GM21717 (cell line): ENCODE measurements around the gene PANK3.
"Not testable (repeated sequence)": the region's sequence is repeated elsewhere in the genome, so short reads cannot be mapped to it uniquely, and the experiment has no call there.

ENCODE experiments used
- ATAC-seq: cut with Tn5 transposase; IDR thresholded peaks from one replicate; pipeline ENCODE4 v1.9.1; 2021; ENCODE audit warnings: mild to moderate bottlenecking, moderate library complexity; ENCODE audit not compliant: unreplicated experiment

PANK3 gene

GRCh38 chr5:168596122-168596521 lies 17.0 kb upstream of the PANK3 start:
- not testable (repeated sequence) for ATAC-seq

GRCh38 chr5:168592014-168592368 lies 12.8 kb upstream of the PANK3 start:
- no peak for ATAC-seq

DNA sequence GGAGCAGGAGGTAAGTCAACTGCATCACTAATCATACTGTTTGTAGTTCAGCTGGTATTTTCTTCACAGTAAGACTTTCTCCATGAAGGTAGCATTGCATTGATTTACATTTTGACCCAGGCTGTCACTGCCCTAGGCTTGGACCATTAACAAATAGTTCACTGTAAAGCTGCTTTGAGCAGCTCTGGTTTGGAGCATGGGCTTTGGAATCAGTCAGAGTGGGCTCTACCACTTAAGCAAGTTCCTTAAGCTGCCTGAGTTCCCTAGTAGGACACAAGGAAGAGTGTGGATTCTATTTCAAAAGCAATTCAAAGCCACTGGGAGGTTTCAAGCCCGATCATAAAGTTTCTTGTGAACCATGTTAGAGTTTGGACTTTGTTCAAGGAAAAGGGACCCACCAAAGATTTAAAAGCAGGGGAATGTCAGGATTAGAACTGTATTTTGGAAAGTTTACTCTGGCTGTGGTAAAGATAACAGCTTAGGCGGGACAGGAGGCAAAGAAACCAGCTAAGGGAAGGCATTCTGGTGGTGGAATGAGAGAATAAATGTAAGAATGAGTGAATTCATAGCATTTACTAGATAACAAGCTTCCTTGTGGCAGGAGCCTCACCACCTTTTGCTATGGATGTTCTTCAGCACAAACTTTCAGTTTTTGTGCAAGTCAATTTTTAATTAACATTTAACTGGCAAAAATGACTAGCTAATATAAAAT lies 12.3 kb upstream of the PANK3 start:
- no peak for ATAC-seq

- no peak for ATAC-seq
Measured at GRCh38 chr5:168590666-168591065, 11.5 kb upstream of the PANK3 start.

GRCh38 chr5:168587987-168588386 lies 8.8 kb upstream of the PANK3 start:
- ATAC-seq = no peak

- ATAC-seq = peak; percentile 35
Measured at GRCh38 chr5:168585119-168585856, 6.1 kb upstream of the PANK3 start.

DNA sequence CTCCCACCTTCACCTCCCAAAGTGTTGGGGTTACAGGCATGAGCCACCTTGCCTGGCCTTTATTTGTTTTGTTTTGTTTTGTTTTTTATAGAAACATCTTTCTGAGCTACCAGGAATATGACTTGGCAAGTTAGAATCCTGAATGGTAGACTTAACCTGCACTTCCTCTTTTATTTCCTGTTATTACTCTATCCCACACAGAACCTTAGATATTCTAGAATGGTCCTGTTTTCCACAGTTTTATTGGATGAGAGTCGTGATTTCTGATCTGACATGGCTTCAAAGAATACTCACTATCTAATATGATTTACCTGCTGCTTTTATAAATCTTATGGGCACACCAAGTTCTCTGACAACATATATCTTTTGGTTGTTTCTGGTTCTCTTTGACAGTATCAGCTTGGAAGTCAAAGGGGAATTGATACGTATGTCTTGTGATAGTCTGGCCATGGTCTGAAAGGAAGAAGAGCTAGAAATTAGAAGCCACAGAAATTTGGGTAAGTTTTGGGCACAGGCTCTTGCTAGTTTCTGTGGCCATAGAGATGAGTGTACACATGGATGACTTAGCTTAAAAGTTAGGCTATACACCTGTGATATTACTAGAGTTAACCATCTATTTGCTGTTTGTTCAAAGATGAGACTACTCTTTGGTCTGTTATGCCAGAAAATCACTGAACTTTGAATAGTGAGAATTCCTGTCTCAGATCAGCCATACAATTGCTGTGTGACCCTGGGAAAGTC lies 4.7 kb upstream of the PANK3 start:
- ATAC-seq = peak; percentile 32

DNA sequence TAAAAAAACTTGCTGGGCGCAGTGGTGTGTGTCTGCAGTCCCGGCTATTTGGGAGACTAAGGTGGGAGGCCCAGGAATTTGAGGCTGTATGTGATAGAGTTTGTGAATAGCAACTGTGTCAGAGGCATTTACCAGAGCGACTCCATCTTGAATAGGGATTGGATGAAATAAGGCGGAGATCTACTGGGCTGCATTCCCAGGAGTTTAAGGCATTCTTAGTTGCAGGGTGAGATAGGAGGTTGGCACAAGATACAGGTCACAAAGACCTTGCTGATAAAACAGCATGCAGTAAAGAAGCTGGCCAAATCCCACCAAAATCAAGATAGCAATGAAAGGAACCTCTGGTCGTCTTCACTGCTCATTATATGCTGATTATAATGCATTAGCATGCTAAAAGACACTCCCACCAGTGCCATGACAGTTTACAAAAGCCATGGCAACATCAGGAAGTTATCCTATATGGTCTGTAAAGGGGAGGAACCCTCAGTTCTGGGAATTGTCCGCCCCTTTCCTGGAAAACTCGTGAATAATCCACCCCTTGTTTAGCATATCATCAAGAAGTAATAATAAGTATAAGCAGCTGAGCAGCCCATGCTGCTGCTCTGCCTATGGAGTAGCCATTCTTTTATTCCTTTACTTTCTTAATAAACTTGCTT lies 1.8 kb upstream of the PANK3 start:
- ATAC-seq = not testable (repeated sequence)

DNA sequence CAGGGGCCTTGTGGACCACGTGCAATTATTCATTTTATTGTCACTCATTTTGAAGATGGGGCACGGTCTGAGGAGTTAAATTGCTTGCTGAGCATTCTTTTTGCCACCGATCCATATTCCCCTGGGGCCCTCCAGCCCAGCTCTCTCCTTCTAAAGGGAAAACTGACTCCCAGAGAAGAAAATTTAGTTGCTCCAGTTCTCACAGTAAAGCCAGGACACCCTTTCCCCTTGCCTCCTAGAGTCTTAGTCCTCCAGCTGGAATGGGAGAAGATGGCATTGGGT lies 1.0 kb upstream of the PANK3 start:
- no peak for ATAC-seq

DNA sequence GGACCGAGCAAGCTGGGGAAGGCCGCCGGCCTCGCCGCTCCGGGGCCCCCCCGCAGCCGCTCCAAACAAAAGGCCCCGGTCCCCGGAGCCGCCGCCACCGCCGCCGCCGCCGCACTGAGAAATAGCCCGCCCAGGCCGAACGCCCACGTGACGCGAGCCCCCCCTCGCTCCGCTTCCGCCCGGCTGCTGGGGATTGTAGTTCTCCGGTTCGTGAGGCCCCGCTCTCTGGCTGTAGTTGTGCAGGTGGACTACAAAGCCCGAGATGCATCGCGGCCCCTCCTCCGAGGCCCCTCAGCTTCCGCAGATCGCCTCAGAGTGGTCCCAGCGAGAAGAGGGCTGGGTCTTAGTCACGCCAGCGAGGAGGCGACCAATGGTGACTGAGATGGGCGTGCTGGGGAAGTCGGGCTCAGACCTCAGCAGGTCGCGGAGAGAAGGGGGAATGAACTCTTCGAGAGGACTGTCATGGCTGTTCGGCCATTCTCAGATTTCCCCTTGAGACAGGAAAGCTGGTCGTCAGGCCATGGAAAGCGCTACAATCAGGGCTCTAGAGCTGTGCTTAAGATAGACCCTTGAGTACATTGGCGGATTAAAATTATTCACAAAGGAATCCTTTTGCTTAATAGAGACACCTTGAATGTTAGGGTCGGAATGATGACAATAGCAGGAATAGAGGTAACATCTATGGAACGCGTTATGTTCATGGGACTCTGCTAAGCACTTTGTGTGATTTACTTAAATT lies 489 bp upstream of the PANK3 start:
- ATAC-seq = peak; percentile 95

DNA sequence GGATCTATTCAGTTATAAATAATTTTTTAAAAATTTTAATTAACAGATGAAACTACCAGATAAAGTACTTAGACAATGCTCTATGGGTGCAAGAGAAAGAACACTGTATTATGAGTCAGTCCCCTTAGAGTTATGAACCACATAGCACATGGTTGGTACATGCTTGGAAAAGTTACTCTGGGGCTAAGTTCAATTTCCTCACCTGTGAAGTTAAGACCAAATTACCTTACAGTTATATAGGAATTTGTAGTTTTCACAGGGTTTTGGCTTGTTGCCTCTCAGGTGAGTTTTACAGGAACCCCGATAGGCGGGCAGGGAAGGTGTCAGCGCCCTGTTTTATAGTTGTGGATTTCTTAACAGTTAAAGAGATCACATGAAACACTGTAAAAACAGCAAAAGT lies 1.2 kb downstream of the PANK3 start:
- ATAC-seq = no peak

DNA sequence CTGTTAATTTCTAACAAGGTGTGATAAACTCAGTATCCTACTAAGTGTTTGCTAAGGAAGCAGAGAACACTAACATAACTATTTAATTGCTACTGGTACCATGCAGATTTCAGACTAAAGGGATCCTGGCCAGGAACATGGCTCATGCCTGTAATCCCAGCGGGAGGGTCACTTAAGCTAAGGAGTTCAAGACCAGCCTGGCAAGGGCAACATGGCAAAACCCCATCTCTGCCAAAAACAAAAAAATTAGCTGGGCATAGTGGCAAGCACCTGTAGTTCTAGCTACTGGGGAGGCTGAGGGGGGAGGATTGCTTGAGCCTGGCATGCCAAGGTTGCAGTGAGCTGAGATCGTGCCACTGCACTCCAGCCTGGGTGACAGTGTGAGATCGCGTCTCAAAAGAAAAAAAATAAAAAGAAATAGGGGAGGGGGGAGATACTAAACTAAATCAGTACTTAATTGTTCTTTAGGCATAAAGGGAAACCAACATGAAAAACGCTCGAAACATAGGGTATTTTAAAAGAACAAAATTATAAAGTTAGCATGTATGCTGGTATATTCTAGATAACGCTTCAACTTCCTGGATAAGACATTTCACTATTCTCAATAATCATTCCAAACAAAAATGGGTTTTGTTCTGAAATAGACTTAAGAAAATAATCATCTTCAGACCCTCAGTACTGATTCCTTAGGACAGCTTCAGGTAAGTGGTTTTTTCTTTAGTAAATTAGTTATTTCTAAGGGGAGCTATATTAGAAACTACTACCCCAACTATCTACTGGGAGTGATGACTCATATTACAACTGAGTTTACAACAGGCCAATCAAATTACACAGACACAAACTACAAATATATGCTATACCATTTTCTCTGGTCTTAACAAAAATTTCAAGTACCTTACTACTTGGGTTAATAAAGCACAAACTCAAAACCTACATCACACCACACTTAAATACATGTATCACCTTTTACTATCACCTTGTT lies 3.5 kb downstream of the PANK3 start:
- ATAC-seq = no peak

DNA sequence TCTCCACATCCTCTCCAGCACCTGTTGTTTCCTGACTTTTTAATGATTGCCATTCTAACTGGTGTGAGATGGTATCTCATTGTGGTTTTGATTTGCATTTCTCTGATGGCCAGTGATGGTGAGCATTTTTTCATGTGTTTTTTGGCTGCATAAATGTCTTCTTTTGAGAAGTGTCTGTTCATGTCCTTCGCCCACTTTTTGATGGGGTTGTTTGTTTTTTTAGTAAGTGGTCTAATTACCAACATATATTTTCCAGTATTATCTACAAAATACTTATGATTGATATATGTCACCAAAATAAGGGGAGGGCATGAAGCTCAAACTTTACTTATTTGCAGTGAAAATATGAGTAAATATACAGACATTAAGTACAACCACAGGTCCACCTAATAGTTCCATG lies 5.0 kb downstream of the PANK3 start:
- ATAC-seq = not testable (repeated sequence)

DNA sequence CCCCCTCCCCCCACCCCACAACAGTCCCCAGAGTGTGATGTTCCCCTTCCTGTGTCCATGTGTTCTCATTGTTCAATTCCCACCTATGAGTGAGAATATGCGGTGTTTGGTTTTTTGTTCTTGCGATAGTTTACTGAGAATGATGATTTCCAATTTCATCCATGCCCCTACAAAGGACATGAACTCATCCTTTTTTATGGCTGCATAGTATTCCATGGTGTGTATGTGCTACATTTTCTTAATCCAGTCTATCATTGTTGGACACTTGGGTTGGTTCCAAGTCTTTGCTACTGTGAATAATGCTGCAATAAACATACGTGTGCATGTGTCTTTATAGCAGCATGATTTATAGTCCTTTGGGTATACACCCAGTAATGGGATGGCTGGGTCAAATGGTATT lies 5.5 kb downstream of the PANK3 start:
- not testable (repeated sequence) for ATAC-seq

DNA sequence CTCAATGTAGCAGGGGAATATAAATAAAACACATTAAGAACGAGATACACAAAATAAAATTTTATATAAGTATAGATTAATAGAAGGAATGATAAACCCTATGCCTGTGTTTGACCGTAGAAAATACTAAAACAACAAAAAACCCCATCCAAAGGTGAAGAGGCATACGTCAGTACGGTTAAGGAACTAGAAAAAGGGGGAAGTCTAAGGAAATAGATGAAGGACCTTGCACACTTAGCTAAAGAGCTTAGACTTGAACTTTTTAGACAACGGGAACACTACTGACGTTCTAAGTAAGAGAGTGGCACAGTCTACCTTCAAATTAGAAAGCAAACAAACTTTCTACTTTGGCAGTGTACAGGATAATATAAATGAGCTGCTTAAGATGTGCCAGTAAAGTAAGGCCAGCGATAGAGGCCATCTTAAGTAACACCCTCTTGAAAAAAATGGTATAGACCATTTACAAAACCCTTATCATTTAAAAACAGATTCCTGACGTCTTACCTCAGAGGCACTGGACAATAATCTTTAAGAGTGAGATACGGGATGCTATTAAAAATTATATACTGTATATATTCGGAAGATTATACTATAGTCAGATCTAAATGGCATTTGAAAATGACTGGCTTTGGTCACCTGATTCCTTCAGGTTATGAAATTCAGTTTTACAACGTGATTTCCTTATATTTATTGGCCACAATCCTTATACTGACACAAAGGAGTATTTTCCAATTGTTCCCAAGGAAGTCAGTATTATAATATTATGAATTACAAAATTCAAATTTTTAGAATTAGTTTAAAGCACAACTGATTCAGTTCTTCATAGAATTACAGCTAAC lies 8.5 kb downstream of the PANK3 start:
- no peak for ATAC-seq

DNA sequence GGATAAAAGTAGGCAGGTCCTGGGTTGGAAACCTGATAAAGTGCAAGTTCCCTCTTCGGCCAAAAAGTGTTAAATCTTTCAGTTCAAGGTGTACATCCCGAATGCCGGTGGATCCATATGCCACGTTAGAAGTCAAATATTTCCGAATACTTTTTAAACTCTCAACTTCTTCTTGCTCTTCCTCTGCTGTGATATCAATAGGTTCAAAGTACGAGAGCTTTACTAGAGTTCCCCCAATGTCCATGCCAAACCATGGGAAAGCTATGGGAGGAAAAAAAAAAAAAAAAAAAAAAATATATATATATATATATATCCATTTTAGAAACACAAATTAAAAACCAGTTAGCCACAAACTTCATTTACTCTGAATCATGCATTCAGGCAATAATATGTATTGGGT lies 10.4 kb downstream of the PANK3 start:
- ATAC-seq = no peak

GRCh38 chr5:168563959-168564358 lies 15.2 kb downstream of the PANK3 start:
- no peak for ATAC-seq

DNA sequence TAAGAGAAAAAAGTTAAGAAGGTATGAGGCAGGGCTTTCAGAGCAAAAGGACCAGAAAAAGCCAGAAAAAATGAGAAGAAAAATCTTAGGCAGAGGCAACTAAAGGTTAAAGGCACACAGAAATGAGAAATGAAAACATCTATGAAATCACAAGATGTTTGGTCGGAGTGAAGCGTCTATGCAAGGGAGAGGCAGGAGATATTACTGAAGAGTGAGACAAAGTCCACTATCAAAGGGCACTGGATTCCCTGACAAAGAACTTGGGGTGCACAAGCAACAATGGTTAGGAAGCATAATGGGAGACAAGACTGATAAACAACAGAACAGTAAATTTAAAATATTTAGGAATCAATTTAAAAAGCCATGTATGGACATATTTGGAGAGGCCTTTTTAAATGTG lies 16.9 kb downstream of the PANK3 start:
- no peak for ATAC-seq

DNA sequence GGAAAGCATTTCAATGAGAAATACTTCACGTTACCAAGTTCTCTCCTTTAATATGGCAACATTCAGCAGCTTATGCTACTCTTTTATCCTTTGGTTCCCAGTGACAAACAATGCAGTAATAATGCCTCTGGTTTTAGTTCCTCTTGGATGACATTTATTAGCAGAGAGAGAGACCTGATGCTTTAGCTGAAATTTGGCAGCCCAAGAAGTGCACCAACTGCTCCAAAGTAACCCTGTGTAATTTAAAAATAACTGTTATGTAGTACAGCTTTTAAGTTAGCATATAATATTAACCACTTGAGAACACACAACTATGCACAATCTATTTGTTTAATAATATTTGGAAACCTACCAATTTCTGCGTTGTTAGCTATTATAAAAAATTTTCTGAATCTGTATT lies 21.8 kb downstream of the PANK3 start:
- no peak for ATAC-seq
